Smooth muscle cell (in vitro differentiated cells): ENCODE data around the gene PAX2. TPM values are rescaled to one million over a fixed set of nuclear protein-coding genes. Genes with fewer than 3 reads are reported as not detected.

Experiments
- DNase-seq: peaks from one replicate; lab custom pipeline; 2025; ENCODE audit not compliant: unreplicated experiment; lab: John Stamatoyannopoulos, UW
- H2AFZ ChIP-seq: fragments of 200-600 bp; sonication (generic); 2 replicates; pipeline ENCODE4 v1.6.0; 2016; ENCODE audit warnings: antibody characterized with exemption, low read depth, mild to moderate bottlenecking
- H3F3A ChIP-seq: fragments of 200-600 bp; sonication (generic); 2 replicates; pipeline ENCODE4 v1.6.0; 2017; ENCODE audit warnings: antibody characterized with exemption, low read depth
- H3K27ac ChIP-seq: fragments of 200-600 bp; sonication (generic); 2 replicates; pipeline ENCODE4 v1.5.1; 2016; ENCODE audit warnings: low read depth, mild to moderate bottlenecking
- H3K27me3 ChIP-seq: fragments of 200-600 bp; sonication (generic); 2 replicates; pipeline ENCODE4 v1.6.1; 2016; ENCODE audit warnings: low read depth, mild to moderate bottlenecking
- H3K36me3 ChIP-seq: fragments of 200-600 bp; sonication (generic); 2 replicates; pipeline ENCODE4 v1.5.1; 2016; ENCODE audit warnings: low read depth
- H3K4me1 ChIP-seq: fragments of 200-600 bp; sonication (generic); 2 replicates; pipeline ENCODE4 v1.5.1; 2016; ENCODE audit warnings: low read depth
- H3K4me2 ChIP-seq: fragments of 200-600 bp; sonication (generic); 2 replicates; pipeline ENCODE4 v1.6.0; 2016; ENCODE audit warnings: mild to moderate bottlenecking
- H3K4me3 ChIP-seq: fragments of 200-600 bp; sonication (generic); 2 replicates; pipeline ENCODE4 v1.5.1; 2016; ENCODE audit warnings: mild to moderate bottlenecking
- H3K79me2 ChIP-seq: fragments of 200-600 bp; sonication (generic); 2 replicates; pipeline ENCODE4 v1.6.0; 2016; ENCODE audit warnings: low read depth, mild to moderate bottlenecking
- H3K9ac ChIP-seq: fragments of 200-600 bp; sonication (generic); 2 replicates; pipeline ENCODE4 v1.6.0; 2016; ENCODE audit warnings: low read depth
- H3K9me3 ChIP-seq: fragments of 200-600 bp; sonication (generic); replicated peaks from 2 replicates; pipeline ENCODE4 v1.5.1; 2016; ENCODE audit warnings: low read depth
- H4K20me1 ChIP-seq: fragments of 200-600 bp; sonication (generic); 2 replicates; pipeline ENCODE4 v1.6.0; 2016; ENCODE audit warnings: low read depth
- WGBS: methylation state at CpG from one replicate; pipeline ENCODE4 v1.1.7; 2016; ENCODE audit warnings: low lambda C conversion rate; 5-methylcytosine and 5-hydroxymethylcytosine counted together
- polyA plus RNA-seq: library from polyadenylated mRNA; unstranded; fragments of >200 nt; fragmentation: Nextera tagmentation; extraction: Ambion mirVana; gene quantifications from 2 replicates; pipeline ENCODE4 v1.2.1, GENCODE V29; 2016
- total RNA-seq: library from RNA; depleted of rRNA; stranded (reverse); fragments of >200 nt; gene quantifications from 2 replicates; pipeline ENCODE4 v1.2.3, GENCODE V29; 2014
- TF ChIP-seq, protein P1 (sequence below): fragments of 200-600 bp; sonication (generic); IDR thresholded peaks from 2 replicates; pipeline ENCODE4 v1.5.1; 2017; ENCODE audit warnings: borderline replicate concordance, mild to moderate bottlenecking, antibody characterized with exemption; ENCODE audit not compliant: insufficient read depth, poor library complexity, severe bottlenecking

PAX2 gene
- total and polyA plus RNA-seq, 2 experiments from 2014 or later, result not detected

GRCh38 chr10:100742936-100743335 is 2.4 kb upstream of the PAX2 start:
- H3F3A ChIP-seq, result no peaks in the 10 kb centered on the region
- no peak overlapping the region for H3K27ac ChIP-seq
- DNase-seq, result no peak
- no peak overlapping the region for H3K4me3 ChIP-seq
- H3K4me2 ChIP-seq, result no peak overlapping the region
- H2AFZ ChIP-seq, result no peak overlapping the region
- no peaks in the 10 kb centered on the region for H3K9me3 ChIP-seq
- no peak overlapping the region for H3K9ac ChIP-seq
- H3K27me3 ChIP-seq, result peaks cover 100% of the 10 kb centered on the region
- TF ChIP-seq, protein P1, sequence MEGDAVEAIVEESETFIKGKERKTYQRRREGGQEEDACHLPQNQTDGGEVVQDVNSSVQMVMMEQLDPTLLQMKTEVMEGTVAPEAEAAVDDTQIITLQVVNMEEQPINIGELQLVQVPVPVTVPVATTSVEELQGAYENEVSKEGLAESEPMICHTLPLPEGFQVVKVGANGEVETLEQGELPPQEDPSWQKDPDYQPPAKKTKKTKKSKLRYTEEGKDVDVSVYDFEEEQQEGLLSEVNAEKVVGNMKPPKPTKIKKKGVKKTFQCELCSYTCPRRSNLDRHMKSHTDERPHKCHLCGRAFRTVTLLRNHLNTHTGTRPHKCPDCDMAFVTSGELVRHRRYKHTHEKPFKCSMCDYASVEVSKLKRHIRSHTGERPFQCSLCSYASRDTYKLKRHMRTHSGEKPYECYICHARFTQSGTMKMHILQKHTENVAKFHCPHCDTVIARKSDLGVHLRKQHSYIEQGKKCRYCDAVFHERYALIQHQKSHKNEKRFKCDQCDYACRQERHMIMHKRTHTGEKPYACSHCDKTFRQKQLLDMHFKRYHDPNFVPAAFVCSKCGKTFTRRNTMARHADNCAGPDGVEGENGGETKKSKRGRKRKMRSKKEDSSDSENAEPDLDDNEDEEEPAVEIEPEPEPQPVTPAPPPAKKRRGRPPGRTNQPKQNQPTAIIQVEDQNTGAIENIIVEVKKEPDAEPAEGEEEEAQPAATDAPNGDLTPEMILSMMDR, result no peak
- H3K36me3 ChIP-seq, result no peaks in the 10 kb centered on the region
- H3K4me1 ChIP-seq, result peaks cover 53% of the 10 kb centered on the region
- no peaks in the 10 kb centered on the region for H3K79me2 ChIP-seq
- peaks cover under 1% of the 10 kb centered on the region for H4K20me1 ChIP-seq
- 14% methylated on average over 7 of the region's 7 CpGs for WGBS

- TF ChIP-seq, protein P1, result peak; percentile 69
- peaks cover 59% of the 10 kb centered on the region for H3K4me1 ChIP-seq
- no peak overlapping the region for H3K4me2 ChIP-seq
- DNase-seq, result no peak
- no peaks in the 10 kb centered on the region for H3K9me3 ChIP-seq
- peaks cover 100% of the 10 kb centered on the region for H3K27me3 ChIP-seq
- no peak overlapping the region for H3K27ac ChIP-seq
- H4K20me1 ChIP-seq, result peaks cover 6% of the 10 kb centered on the region
- WGBS, result 2% methylated on average over 15 of the region's 16 CpGs
- H2AFZ ChIP-seq, result no peak overlapping the region
- H3F3A ChIP-seq, result no peaks in the 10 kb centered on the region
- no peak overlapping the region for H3K9ac ChIP-seq
- H3K79me2 ChIP-seq, result no peaks in the 10 kb centered on the region
- H3K4me3 ChIP-seq, result no peak overlapping the region
- no peaks in the 10 kb centered on the region for H3K36me3 ChIP-seq
These were observed 1.7 kb upstream of the PAX2 start for GRCh38 chr10:100743626-100744135.

DNA sequence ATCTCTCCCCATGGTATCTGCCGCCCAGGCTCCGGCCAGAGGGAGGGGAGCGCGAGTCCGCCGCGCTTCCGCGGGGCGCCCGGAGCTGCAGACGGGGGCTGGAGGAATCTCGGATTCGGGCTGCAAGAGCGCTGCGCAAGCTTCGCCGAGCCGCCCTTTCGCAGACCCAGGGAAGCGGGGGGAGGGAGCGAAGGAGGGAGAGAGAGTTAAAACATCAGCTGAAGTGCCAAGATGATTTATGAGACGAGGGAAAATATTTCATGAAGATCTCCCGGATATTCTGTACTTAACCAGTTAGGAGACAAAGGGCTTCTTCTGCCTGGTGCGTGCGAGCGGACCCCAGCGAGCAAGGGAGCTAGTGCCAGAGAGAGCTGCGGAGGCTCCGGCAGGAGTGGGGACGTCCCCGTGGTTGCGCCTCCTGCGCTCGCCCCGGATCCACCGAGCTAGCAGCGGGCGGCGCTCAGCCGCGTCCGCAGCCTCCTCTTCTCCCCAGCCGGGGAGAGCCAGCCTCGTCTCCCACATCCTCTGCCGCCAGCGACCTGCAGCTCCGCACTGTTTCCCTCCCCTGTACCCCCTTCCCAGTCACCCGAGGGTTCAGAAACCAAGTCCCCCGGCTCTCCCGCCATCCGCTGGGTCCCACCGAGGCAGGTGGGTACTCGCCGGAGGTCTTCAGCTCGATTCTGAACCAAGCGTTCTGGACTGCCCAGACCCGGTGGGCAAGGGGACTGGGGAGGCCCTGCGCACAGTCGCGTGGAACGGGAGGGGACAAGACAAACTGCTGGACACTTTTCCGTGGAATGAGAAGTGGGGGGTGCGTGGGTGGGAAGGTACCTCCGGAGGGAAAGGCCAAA is 1.0 kb upstream of the PAX2 start:
- Histone ChIP-seq H3K27me3 (peaks cover 100% of the 10 kb centered on the region), H3K4me2 (peak overlapping the region; percentile 78), H4K20me1 (peaks cover 6% of the 10 kb centered on the region), H3K9ac (no peak overlapping the region), H3K27ac (no peak overlapping the region), H3K79me2 (no peaks in the 10 kb centered on the region), H3K4me3 (no peak overlapping the region), H3K36me3 (no peaks in the 10 kb centered on the region), H3F3A (no peaks in the 10 kb centered on the region), H3K4me1 (peaks cover 54% of the 10 kb centered on the region), H3K9me3 (no peaks in the 10 kb centered on the region), H2AFZ (no peak overlapping the region)
- TF ChIP-seq, protein P1, result no peak
- 2% methylated on average over 63 of the region's 65 CpGs for WGBS
- DNase-seq, result no peak
